ENCODE results near the gene LIX1.

GRCh38 chr5:97085459-97086181 is 56.8 kb downstream of the LIX1 start:
- TF ChIP-seq CTCF (IDR thresholded peaks at IDR 0.05; ENCODE audit: poor library complexity, severe bottlenecking) (no peak), RAD21 (conservative IDR thresholded peaks at IDR 0.05) (no peak)

Data from neural cell (in vitro differentiated cells).